ENCODE measurements around the gene ZNF283. TPM values are rescaled to one million over a fixed set of nuclear protein-coding genes. Genes with fewer than 3 reads are reported as not detected.

Gene ZNF283
- total RNA-seq (2014; rRNA removed; shearing (Covaris generic)) = 5.1 and 10.9 TPM in 2 replicates

DNA sequence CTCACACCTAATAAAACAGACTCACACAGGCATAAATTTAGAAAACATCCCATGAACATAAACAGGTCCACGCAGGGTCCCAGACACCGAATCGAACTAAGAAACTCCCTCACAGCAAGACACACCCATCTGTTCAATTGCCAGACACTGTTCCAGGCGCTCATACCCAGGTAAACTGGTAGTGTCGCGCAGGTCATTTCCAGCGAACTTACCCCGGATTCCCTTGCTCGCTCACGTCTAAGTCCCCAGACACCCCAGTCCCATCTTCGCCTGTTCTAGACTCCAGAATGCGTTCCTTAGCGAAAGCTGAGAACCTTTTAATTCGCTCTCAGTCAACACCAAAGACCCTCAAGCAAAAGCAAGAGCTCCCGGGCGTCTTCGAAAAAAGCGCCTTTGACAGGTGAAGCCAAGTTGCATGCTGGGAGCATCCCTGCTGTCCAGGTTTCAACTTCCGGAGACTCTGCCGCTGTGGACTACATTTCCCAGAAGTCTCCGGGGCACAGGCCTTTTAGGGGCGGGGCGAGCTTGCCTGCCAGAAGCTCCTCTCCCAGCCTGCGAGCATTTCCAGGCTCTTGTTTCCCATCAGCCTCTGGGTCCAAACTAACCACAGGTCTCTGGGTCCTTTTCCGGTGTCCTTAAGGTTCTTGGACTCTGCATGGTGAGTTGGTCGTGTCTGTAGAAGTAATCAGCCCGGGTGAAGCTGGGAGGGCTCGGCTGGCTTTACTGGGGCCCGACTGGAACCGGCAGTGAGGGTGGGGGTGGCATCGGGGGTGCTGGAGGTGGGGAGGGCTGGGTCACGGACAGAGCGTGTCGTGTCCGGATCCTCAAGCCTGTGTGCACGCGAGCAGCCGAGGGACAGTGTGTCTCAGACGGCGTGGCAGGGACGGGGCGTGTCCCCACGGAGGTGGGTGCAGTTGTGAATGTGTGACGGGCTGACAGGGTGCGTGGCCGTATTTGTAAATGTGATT lies at the start of gene ZNF283:
Gene ZNF283 (plus strand): TSS at position 535 of the 968 bp plus-strand sequence. CDS start 6,184 bp downstream, outside the sequence.
- DNase-seq (ENCODE audit: low spot score) = peak; percentile 99

DNA sequence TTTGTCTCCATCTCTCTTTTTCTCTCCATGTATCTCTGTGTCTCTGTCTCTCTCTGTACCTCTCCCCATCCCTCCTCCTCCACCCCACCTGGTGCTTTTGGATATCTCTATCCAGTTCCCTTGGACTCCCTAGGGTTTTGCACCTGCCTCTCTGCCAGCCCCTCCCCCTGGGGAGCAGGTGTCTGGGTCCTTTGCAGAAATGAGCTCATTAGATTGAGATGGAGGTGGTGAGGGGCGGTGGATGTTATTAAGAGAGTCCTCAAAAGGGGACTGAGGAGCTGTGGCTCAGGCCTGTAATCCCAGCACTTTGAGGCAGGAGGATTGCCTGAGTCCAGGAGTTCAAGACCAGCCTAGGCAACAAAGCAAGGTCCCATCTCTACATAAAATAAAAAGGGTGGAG lies 48.5 kb upstream of the ZNF283 start:
- no peak for DNase-seq (ENCODE audit: low spot score)

DNA sequence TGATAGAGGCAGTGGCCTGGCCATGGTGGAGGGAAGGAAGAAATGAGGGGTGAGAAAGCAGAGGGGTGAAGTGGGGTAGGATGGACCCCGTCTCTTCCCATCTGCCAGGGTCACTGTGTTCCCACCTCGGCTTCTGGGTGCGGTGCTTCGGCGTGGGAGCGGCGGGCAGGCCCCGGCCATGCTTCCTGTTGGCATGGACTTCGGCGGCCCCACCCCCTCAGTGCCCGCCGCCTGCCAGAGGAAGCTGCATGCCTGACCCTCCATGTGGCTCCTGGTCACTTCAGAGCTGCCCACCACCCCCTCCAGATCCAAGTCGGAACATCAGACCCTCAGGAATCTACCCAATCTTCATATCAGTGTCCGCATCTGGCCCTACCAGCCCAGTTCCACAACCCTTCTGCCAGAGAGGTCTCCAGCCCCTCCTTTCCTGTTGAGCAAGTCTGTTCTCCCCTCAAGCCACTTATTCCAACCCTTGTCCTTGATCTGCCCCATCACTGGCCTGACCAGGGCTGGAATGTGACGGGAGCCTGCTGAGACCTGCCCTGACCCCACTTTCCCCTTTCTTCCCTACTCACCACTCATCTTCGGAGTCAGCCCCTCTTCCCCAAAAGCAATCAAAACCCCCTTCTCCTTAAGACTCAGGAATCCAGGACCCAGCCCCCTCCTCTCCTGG lies 47.8 kb upstream of the ZNF283 start:
- no peak for DNase-seq (ENCODE audit: low spot score)

DNA sequence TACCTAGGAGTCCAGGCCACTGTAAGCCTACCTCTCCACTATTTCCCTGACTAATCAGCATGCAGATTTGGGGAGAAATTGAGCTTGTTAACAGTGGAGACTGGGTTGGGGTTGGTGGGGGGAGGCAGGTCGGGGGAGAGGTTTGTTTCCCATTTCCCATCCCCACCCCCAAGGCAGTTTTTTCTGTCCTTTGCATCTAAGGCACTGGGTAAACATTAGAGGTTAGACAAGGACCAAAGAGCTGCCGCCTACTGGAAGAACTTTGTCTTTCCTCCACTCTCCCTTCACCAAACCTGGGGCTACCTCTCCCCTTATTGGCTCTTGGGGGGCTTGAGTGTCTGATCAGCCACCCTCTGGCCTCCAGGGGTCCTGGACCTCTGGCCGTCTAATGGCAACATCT lies 47.3 kb upstream of the ZNF283 start:
- no peak for DNase-seq (ENCODE audit: low spot score)

DNA sequence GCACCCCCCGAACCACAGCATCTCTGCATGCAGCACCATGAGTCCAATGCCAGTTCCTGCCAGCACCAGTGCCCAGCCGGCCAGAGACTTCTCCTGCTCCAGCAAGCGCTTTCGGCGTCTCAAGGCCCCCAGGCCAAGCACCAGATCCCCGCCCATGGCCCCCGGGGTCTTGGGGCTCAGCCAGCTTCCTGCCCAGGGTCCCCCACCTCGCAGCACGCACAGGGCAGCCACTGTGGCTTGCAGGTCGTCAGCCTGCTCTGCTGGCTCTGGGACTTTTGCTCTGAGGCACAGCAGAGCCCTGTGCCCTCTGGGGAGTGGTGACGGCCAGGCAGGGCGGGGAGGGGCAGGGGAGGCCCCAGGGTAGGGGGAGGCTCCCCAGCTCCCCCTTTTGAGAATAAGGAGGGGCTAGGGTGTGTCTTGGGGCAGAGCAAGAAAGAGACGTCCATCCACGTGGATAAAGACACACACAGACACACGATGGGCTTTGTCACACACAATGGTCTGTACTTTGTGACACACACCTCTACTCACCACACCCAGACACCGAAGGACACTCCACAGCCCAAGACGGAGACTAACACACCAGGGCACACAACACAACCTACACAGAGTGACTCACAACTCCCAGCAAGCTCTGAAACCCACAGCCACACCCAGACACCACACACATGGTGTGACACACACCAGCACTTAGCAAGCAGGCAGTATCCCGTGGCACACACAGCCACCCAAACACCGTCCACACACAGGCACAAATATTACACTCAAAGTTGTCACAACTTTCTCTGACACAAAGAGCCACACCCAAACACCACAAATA lies 46.2 kb upstream of the ZNF283 start, which contains the start of gene KCNN4:
Gene KCNN4 (minus strand): TSS at position 268 of the 820 bp plus-strand sequence. CDS start 112 bp downstream, at position 156.
- DNase-seq (ENCODE audit: low spot score) = no peak

DNA sequence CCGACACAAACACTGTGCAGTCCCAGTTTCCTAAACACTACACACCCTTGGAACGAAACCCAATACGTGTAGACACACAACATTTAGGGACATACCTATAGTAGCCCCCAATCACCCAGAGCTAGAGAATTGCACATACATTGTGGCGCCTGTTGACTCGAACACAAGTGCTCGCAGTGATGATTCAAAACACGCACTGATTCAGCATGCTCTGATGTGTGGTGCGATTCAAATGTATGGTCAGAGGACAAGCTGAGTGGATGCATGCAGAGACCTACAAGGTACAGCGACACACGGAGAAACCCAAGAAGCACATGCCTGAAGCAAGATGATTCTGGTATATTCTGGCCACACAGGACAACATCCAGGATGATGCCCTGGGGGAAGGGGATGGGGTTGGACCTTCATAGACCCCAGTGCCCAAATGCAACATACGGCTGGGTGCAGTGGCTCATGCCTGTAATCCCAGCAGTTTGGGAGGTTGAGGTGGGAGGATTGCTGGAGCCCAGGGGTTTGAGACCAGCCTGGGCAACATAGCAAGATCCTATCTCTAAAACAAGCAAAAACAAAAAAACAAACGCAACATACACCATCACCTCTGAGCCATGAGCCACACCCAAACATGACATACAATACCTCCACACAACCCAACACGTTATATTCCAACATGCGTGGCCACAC lies 45.4 kb upstream of the ZNF283 start:
- DNase-seq (ENCODE audit: low spot score) = no peak

DNA sequence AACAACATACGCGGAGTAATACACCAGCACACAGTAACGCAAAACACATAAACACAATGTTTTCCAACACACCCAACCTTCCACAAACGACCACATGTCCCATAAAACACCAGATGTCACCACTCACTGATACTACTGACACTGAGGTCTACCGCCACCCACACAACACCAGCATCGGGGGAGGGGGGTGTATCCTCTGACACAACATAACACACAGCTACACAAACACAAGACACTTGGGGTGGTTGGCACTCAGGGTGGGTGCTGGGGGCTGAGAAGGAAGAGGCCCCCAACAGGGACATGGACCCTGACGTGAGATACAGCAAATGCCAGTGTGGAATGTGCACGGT lies 44.8 kb upstream of the ZNF283 start:
- no peak for DNase-seq (ENCODE audit: low spot score)

DNA sequence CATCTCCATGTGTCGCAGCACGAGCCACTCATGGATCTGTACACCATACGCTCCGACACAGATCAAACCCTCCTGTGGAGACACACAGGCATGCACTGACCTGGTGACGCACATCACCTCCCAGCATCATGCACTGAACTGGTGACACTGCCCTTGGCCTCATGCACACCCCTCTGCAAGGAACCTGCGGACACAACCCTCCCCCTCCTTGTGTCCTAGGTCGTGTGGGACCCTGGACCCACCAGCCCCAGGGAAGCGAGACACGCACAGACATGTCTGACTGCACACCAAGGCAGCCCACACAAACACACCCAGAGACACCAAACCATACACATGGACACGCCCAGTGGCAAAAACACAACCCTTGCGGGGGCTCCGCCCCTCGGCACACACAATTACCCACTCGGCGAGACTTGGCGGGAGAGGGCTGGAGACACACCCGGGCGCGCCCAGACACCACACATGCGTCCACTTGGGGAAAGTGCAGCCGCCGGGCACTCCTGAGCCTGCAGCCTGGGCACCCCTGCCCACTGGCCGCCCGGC lies 44.4 kb upstream of the ZNF283 start:
- no peak for DNase-seq (ENCODE audit: low spot score)

DNA sequence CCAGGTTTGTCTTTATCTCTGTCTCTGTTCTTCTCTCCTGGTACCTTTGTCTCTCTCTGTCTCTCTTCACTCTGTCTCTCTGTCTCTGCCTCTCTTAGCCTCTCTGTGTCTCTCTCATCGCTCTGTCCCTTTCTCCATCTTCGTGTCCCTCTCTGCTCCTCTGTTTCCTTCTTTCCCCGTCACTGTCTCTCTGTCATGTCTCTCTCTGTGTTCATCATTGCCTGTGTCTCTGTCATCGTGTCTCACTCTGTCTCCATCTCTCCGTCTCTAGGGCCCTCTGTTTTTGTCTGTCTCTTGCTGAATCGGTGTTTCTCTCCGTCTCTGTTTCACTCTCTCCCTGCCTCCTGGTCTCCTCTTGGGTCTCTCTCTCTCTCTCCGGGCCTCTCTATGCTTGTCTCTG lies 43.5 kb upstream of the ZNF283 start:
- DNase-seq (ENCODE audit: low spot score) = no peak

DNA sequence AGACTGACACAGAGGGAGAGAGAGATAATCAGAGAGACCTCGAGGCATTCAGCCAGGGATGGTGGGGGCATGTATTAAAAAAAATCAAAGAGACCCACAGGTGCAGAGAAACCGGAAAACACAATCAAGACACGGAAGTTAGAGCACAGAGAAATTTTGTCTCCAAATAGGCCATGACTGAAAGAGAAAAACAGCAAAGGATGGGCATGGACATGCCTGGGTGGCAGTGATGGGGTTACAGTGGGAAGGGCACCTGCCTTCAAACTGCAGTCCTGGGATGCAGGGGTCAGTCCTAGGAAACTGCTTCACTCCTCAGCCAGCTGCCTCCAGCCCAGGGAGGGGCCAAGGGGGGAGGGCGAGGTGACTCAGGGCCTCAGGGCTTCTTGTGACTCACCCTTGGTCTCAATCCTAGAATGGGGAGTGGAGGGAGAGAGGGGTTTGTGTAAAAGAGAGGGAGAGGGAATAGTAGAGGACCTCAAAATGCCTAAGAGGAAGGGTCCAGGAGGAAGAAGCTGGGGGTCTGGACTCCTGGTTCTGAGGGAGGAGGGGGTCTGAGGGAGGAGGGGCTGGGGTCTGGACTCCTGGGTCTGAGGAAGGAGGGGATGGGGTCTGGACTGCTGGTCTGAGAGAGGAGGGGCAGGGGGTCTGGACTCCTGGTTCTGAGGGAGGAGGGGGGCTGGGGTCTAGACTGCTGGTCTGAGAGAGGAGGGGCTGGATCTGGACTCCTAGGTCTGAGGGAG lies 42.7 kb upstream of the ZNF283 start:
- peak; percentile 57 for DNase-seq (ENCODE audit: low spot score)

DNA sequence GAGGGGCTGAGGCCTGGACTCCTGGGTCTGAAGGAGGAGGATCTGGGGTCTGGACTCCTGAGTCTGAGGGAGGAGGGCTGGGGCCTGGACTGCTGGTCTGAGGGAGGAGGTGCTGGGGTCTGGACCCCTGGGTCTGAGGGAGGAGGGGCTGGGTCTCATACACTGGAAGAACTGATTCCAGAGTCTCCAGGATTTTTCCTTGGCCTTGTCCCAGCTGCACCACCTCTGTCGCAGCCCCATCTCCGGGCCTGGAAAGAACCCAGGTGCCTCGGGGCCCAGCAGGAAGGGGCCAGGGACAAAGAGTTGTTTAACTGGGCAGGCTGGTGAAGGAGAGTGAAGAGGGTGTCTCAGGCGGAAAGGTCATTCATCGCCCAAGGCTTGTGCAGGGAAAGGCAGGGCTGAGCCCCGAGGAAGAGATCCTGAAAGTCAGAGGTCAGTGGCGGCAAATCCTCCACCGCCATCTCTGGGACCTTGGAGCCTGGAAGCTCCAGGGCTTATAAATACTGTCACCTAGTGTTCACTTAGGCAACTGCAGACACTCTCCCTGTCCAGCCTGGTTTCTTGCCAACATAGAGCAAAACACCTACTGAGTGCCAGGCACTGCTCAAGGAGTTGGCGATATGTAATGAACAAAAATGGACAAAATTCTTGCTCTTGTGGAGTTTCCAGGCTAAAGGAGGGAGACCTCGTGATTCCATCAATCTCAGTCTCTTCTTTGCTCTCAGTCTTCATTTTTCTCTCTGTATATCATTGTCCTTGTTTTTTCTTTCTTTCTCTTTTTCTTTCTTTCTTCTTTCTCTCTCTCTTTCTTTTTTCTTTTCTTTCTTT lies 41.9 kb upstream of the ZNF283 start:
- DNase-seq (ENCODE audit: low spot score) = peak; percentile 97

DNA sequence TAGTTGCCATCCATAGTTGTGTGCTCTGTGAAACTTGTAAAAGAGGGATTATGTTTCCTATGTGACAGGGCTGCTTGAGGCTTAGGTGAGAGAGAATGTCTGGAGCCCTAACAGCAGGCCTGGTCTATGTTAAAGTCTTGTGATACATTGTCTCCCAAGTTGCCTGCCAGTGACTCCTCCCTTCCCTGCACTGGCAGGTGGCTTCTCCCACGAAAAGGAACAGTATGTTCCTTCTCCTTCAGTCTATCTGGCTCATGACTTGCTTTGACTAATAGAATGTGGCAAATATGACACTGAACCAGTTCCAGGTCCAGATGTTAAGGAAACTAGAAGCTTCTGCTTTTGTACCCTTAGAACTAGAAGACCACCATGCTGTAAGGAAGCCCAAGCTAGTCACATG lies 40.5 kb upstream of the ZNF283 start:
- no peak for DNase-seq (ENCODE audit: low spot score)

DNA sequence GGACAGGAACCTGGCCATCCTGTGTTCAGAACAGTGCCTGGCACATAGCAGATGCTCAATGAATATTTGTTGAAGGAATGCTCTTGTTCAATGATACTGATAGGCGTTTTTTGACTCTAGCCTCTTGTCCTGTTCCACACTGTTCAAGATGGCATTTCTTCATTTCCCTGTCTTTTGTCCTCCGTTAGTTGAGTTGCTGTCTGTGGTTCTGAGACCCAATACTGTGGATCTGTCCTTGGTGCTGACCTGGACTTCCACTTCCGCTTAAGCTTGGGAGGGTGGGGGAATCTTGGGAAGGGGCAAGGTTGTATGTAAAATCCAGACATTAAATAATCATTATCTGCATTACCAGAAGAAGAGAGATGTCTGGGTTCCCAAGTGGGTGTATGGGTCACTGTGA lies 38.1 kb upstream of the ZNF283 start:
- peak; percentile 60 for DNase-seq (ENCODE audit: low spot score)

DNA sequence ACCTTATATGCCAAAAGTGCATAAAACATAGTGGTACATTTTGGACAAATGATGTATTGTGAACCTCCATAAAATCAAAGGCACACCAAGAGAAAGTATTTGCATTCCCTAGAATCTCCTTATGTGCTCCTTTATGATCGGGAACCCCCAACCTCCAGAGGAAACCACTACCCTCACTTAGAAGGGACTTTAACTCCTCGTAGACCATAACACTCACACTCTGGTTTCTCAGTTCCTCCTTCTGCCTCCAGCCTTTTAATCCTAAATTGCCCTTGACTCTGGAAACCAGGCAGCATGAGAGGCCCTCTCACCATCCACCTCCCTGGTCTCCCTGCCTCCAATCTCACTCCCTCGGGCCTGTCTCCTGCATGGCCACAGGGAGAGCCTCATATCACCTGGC lies 36.5 kb upstream of the ZNF283 start:
- no peak for DNase-seq (ENCODE audit: low spot score)

DNA sequence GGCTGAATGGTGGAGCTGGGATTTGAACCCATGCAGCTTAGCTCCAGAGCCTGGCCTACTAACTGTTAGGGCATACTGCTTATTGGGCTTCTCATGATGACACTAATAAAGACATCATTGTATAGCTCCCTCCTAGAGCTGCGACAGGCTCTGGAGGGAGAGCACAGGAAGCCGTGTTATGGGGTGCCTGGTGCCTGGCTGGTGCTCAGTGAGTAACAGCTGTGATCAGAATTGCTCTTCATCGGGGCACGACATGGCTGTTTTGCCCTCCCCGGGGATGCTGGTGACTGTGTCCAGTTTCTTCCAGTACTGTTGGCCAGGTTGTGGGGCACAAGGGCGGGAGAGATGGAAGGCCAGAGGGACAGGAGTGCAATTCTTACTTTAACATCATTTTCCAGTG lies 30.0 kb upstream of the ZNF283 start:
- DNase-seq (ENCODE audit: low spot score) = no peak

DNA sequence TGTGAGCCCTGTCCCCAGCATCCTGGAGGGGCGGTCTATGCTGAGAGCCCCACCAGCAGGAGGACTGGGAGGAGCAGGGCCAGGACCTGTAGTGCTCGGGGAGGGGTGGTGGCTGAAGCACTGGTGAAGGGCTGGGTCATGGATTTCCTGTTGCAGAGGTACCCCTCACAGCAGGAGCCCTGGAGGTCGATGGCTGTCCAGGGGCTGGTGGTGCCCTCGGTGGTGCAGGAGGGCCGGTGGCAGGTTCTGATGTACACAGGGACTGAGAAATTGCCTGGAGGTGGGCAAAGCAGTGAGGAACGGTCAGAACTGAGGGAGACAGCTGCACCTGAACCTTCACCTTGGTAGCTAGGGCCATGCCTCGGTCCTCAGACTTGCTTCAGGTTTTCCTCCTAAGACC lies 29.6 kb upstream of the ZNF283 start:
- DNase-seq (ENCODE audit: low spot score) = no peak

DNA sequence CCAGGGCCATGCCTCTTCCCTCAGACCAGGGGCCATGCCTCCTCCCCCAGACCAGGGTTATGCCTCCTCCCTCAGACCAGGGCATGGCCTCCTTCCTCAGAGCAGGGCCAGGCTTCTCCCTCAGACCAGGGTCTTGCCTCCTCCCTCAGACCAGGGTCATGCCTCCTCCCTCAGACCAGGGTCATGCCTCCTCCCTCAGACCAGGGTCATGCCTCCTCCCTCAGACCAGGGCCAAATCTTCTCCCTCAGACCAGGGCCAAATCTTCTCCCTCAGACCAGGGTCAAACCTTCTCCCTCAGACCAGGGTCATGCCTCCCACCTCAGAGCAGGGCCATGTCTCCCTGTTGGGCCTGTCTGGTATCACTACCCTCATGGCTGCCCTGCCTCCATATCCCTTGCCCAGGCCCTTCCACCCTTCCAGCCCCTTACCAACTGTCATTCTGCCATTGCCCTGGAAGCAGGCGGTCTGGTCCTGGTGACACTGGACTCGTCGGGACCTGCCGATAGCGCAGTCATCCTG lies 29.0 kb upstream of the ZNF283 start:
- DNase-seq (ENCODE audit: low spot score) = no peak

DNA sequence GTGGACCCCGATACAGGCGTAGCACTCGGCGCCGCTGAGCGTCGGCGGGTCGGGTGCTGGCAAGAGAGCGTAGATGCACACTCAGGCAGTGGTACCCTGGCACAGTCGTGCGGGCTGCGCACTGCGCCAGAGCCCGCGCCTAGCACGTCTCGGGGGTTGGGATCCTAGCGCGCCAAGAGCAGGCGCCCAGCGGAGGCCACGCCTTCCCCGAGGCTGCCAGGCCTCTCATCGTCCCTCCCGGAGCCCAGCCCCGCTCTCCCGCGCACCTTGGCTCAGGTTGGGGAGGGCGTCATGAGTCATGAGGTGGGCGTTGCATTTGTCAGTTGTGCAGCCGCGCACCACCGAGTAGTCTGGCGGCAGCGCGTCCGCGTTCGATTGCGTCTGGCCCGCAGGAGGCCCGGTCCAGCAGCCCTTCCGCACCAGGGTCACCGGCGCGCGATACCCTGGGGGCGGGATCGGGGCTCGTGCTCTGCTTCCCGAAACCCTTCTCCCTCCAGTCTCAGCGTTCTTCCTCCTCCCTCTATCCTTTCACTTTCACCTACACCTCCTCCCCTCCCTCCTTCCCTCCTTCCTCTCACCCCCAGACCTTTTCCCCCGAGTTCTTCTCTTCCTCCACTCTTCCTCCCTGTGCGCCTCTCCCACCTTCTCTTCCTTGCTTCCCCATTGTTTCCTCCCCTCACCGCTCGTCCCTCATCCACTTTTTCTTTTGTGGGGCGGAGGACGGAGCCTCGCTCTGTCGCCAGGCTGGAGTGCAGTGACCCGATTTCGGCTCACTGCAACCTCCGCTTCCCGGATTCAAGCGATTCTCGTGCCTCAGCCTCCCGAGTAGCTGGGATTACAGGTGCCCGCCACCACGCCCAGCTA lies 28.3 kb upstream of the ZNF283 start:
- peak; percentile 51 for DNase-seq (ENCODE audit: low spot score)

Measured in HT-29 (cell line).